Measurements from ENCODE around the gene SVEP1.

SVEP1 gene

GRCh38 chr9:110340306-110340705 is 239.2 kb downstream of the SVEP1 start:
- no peak for TF ChIP-seq CTCF (IDR thresholded peaks at IDR 0.05; ENCODE audit: borderline replicate concordance, insufficient read depth, low read depth, low read length)
- no peak overlapping the region for H3K4me3 ChIP-seq (ENCODE audit: low read depth, low read length)

GRCh38 chr9:110338143-110338542 is 241.4 kb downstream of the SVEP1 start:
- TF ChIP-seq CTCF (IDR thresholded peaks at IDR 0.05; ENCODE audit: borderline replicate concordance, insufficient read depth, low read depth, low read length), result no peak
- H3K4me3 ChIP-seq (ENCODE audit: low read depth, low read length), result no peak overlapping the region

- no peak for TF ChIP-seq CTCF (IDR thresholded peaks at IDR 0.05; ENCODE audit: borderline replicate concordance, insufficient read depth, low read depth, low read length)
- H3K4me3 ChIP-seq (ENCODE audit: low read depth, low read length), result no peak within 1 kb of the TSS
Observed at GRCh38 chr9:110337727-110338126, 241.8 kb downstream of the SVEP1 start, which contains the start of gene TXNDC8. Gene TXNDC8 (minus strand): TSS chr9:110337863.

GRCh38 chr9:110336363-110336762 is 243.2 kb downstream of the SVEP1 start:
- TF ChIP-seq CTCF (IDR thresholded peaks at IDR 0.05; ENCODE audit: borderline replicate concordance, insufficient read depth, low read depth, low read length), result no peak
- H3K4me3 ChIP-seq (ENCODE audit: low read depth, low read length), result no peak overlapping the region

- no peak for TF ChIP-seq CTCF (IDR thresholded peaks at IDR 0.05; ENCODE audit: borderline replicate concordance, insufficient read depth, low read depth, low read length)
- H3K4me3 ChIP-seq (ENCODE audit: low read depth, low read length), result no peak overlapping the region
Observed at GRCh38 chr9:110334871-110335270, 244.7 kb downstream of the SVEP1 start.

GRCh38 chr9:110334183-110334582 is 245.4 kb downstream of the SVEP1 start:
- no peak for TF ChIP-seq CTCF (IDR thresholded peaks at IDR 0.05; ENCODE audit: borderline replicate concordance, insufficient read depth, low read depth, low read length)
- H3K4me3 ChIP-seq (ENCODE audit: low read depth, low read length), result no peak overlapping the region

GRCh38 chr9:110332766-110333165 is 246.8 kb downstream of the SVEP1 start:
- no peak overlapping the region for H3K4me3 ChIP-seq (ENCODE audit: low read depth, low read length)
- no peak for TF ChIP-seq CTCF (IDR thresholded peaks at IDR 0.05; ENCODE audit: borderline replicate concordance, insufficient read depth, low read depth, low read length)
